ENCODE measurements around the gene MPND. TPM values are rescaled to one million over a fixed set of nuclear protein-coding genes. Genes with fewer than 3 reads are reported as not detected.
A peak's percentile ranks its signal among the peaks of the same experiment; 100 is the strongest.

The MPND gene
- total and polyA plus RNA-seq, 2 of the 13 experiments (the other 11 are each of a cell fraction or from before 2014, with no cell fraction given): 10.8 to 15.8 TPM

DNA sequence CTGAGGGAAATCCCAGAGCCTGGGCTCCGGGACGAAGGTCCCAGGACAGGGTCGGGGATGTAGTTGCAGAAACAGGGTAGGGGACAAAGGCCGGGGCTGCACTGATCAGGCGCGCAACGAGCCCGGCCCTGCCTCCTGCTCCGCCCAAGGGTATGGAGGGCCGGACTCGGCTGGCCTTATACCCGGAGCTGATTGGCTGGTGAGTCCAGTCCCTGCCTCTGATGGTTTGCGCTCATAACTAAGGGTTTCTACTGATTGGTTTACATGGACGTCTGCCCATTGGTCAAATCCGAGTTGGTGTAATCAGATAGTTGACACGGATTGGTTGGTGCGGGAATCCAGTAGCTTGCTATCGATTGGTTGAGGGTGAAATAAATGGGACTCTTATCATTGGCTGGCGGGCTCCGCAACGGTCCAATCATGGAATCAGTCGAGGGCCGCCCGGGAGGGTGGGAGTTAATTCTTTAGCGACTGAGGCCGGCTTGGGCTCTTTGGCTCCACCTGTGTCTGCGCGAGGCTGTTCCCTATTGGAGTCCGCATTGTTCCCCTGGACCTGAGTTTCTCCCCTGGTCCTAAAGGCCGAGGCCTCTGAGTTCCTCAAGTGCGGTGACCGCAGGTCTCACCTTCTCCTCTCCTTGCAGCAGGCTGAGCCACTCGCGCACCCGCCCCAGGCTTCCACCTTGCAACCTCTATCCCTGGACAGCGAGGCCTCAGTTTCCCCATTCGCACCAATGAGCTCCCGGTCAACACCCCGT is 570 bp upstream of the MPND start (continued):
- TF ChIP-seq ZNF564 (CRISPR knock-in tag; IDR thresholded peaks at IDR 0.05) (no peak), SP5 (CRISPR knock-in tag; IDR thresholded peaks at IDR 0.05; ENCODE audit: borderline replicate concordance, low read depth) (peak; percentile 91), NR1H2 (CRISPR knock-in tag; IDR thresholded peaks at IDR 0.05; ENCODE audit: borderline replicate concordance, low read depth) (no peak), MXI1 (IDR thresholded peaks at IDR 0.05; ENCODE audit: borderline replicate concordance, low read depth, low read length) (peak; percentile 51; the same call in 1 of the 3 replicates), ZBTB20 (CRISPR knock-in tag; IDR thresholded peaks at IDR 0.05; ENCODE audit: borderline replicate concordance, low read depth) (0 out of 2 replicates have a peak, but pooled peaks have one; percentile 11), KDM1A (CRISPR knock-in tag; IDR thresholded peaks at IDR 0.05) (no peak), BRCA1 (CRISPR knock-in tag; IDR thresholded peaks at IDR 0.05) (peak; percentile 39), LCORL (IDR thresholded peaks at IDR 0.05) (no peak), LCORL (CRISPR knock-in tag; IDR thresholded peaks at IDR 0.05) (peak; percentile 99), KDM6A (CRISPR knock-in tag; IDR thresholded peaks at IDR 0.05; ENCODE audit: low read depth) (peak; percentile 82), KLF16 (CRISPR knock-in tag; IDR thresholded peaks at IDR 0.05) (0 out of 4 replicates have a peak, but pooled peaks of 1 of the 2 experiments have one; percentile 68), JUNB (CRISPR knock-in tag; IDR thresholded peaks at IDR 0.05; ENCODE audit: borderline replicate concordance) (no peak), ZNF605 (CRISPR knock-in tag; IDR thresholded peaks at IDR 0.05) (peak; percentile 95), HMG20B (CRISPR knock-in tag; conservative IDR thresholded peaks at IDR 0.05) (peak; percentile 56; the same call in 1 of the 2 replicates), DNMT1 (CRISPR knock-in tag; IDR thresholded peaks at IDR 0.05) (no peak), SMAD9 (CRISPR knock-in tag; IDR thresholded peaks at IDR 0.05) (no peak), HNF4G (IDR thresholded peaks at IDR 0.05; ENCODE audit: borderline replicate concordance, low read depth, low read length) (peak; percentile 94), HNF4G (CRISPR knock-in tag; IDR thresholded peaks at IDR 0.05; ENCODE audit: borderline replicate concordance, low read depth) (peak; percentile 94; the same call in 1 of the 2 replicates), DMAP1 (CRISPR knock-in tag; IDR thresholded peaks at IDR 0.05) (peak; percentile 43; the same call in 1 of the 2 replicates), HNRNPH1 (optimal IDR thresholded peaks at IDR 0.05; ENCODE audit: low read depth, low read length) (no peak)
- TF ChIP-seq, protein P1, sequence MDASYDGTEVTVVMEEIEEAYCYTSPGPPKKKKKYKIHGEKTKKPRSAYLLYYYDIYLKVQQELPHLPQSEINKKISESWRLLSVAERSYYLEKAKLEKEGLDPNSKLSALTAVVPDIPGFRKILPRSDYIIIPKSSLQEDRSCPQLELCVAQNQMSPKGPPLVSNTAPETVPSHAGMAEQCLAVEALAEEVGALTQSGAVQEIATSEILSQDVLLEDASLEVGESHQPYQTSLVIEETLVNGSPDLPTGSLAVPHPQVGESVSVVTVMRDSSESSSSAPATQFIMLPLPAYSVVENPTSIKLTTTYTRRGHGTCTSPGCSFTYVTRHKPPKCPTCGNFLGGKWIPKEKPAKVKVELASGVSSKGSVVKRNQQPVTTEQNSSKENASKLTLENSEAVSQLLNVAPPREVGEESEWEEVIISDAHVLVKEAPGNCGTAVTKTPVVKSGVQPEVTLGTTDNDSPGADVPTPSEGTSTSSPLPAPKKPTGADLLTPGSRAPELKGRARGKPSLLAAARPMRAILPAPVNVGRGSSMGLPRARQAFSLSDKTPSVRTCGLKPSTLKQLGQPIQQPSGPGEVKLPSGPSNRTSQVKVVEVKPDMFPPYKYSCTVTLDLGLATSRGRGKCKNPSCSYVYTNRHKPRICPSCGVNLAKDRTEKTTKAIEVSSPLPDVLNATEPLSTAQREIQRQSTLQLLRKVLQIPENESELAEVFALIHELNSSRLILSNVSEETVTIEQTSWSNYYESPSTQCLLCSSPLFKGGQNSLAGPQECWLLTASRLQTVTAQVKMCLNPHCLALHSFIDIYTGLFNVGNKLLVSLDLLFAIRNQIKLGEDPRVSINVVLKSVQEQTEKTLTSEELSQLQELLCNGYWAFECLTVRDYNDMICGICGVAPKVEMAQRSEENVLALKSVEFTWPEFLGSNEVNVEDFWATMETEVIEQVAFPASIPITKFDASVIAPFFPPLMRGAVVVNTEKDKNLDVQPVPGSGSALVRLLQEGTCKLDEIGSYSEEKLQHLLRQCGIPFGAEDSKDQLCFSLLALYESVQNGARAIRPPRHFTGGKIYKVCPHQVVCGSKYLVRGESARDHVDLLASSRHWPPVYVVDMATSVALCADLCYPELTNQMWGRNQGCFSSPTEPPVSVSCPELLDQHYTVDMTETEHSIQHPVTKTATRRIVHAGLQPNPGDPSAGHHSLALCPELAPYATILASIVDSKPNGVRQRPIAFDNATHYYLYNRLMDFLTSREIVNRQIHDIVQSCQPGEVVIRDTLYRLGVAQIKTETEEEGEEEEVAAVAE (CRISPR knock-in tag; IDR thresholded peaks at IDR 0.05; ENCODE audit: borderline replicate concordance): 0 out of 2 replicates have a peak, but pooled peaks have one; percentile 82
- TF ChIP-seq, protein P2, sequence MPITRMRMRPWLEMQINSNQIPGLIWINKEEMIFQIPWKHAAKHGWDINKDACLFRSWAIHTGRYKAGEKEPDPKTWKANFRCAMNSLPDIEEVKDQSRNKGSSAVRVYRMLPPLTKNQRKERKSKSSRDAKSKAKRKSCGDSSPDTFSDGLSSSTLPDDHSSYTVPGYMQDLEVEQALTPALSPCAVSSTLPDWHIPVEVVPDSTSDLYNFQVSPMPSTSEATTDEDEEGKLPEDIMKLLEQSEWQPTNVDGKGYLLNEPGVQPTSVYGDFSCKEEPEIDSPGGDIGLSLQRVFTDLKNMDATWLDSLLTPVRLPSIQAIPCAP (CRISPR knock-in tag; IDR thresholded peaks at IDR 0.05; ENCODE audit: low read depth): no peak
- TF ChIP-seq, protein P3, sequence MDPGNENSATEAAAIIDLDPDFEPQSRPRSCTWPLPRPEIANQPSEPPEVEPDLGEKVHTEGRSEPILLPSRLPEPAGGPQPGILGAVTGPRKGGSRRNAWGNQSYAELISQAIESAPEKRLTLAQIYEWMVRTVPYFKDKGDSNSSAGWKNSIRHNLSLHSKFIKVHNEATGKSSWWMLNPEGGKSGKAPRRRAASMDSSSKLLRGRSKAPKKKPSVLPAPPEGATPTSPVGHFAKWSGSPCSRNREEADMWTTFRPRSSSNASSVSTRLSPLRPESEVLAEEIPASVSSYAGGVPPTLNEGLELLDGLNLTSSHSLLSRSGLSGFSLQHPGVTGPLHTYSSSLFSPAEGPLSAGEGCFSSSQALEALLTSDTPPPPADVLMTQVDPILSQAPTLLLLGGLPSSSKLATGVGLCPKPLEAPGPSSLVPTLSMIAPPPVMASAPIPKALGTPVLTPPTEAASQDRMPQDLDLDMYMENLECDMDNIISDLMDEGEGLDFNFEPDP (CRISPR knock-in tag; conservative IDR thresholded peaks at IDR 0.05): no peak
- TF ChIP-seq, protein P4, sequence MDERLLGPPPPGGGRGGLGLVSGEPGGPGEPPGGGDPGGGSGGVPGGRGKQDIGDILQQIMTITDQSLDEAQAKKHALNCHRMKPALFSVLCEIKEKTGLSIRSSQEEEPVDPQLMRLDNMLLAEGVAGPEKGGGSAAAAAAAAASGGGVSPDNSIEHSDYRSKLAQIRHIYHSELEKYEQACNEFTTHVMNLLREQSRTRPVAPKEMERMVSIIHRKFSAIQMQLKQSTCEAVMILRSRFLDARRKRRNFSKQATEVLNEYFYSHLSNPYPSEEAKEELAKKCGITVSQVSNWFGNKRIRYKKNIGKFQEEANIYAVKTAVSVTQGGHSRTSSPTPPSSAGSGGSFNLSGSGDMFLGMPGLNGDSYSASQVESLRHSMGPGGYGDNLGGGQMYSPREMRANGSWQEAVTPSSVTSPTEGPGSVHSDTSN (CRISPR knock-in tag; IDR thresholded peaks at IDR 0.05): no peak

All from HepG2 (cell line).